HG02884 (cell line): ENCODE results near the gene CFC1B.
"Not testable (repeated sequence)": the region's sequence is repeated elsewhere in the genome, so short reads cannot be mapped to it uniquely, and the experiment has no call there.

Experiments used
- ATAC-seq: cut with Tn5 transposase; IDR thresholded peaks from one replicate; pipeline ENCODE4 v1.9.1; 2021; ENCODE audit warnings: mild to moderate bottlenecking, moderate library complexity; ENCODE audit not compliant: unreplicated experiment

The CFC1B gene

GRCh38 chr2:130556441-130556840 lies 35.4 kb downstream of the CFC1B start:
- not testable (repeated sequence) for ATAC-seq

GRCh38 chr2:130566165-130566564 lies 45.1 kb downstream of the CFC1B start:
- ATAC-seq: not testable (repeated sequence)

- ATAC-seq: not testable (repeated sequence)
Measured at GRCh38 chr2:130571929-130572328, 50.9 kb downstream of the CFC1B start.

GRCh38 chr2:130574230-130574629 lies 53.2 kb downstream of the CFC1B start:
- not testable (repeated sequence) for ATAC-seq

- ATAC-seq: not testable (repeated sequence)
Measured at GRCh38 chr2:130576209-130576784, 55.3 kb downstream of the CFC1B start.

GRCh38 chr2:130577559-130577958 lies 56.5 kb downstream of the CFC1B start:
- ATAC-seq: not testable (repeated sequence)
